IgD-negative memory B cell (primary cell): ENCODE data around the gene HOXA9. TPM values are rescaled to one million over a fixed set of nuclear protein-coding genes. Genes with fewer than 3 reads are reported as not detected.

ENCODE experiments used
- H3K27ac Mint-ChIP-seq, 3 donors: one replicate each; pipeline ENCODE4 v1.8.0; 2020 to 2022; ENCODE audit warnings: mild to moderate bottlenecking in 3 of 3, mixed read lengths in 3 of 3, moderate library complexity in 1 of 3
- H3K27me3 Mint-ChIP-seq: one replicate; pipeline ENCODE4 v1.8.0; 2021; ENCODE audit warnings: mixed read lengths
- H3K36me3 Mint-ChIP-seq: one replicate; pipeline ENCODE4 v1.8.0; 2020; ENCODE audit warnings: mild to moderate bottlenecking, mixed read lengths
- H3K4me1 Mint-ChIP-seq, 3 donors: one replicate each; pipeline ENCODE4 v1.8.0; 2020 to 2022; ENCODE audit warnings: mixed read lengths in 3 of 3, mild to moderate bottlenecking in 1 of 3
- H3K4me3 Mint-ChIP-seq, 4 donors: one replicate each; pipeline ENCODE4 v1.8.0; 2020 to 2022; ENCODE audit warnings: mild to moderate bottlenecking in 4 of 4, mixed read lengths in 4 of 4, moderate library complexity in 3 of 4
- H3K9me3 Mint-ChIP-seq, 3 donors: one replicate each; pipeline ENCODE4 v1.8.0; 2020 to 2021; ENCODE audit warnings: mixed read lengths in 3 of 3, mild to moderate bottlenecking in 1 of 3
- polyA plus RNA-seq: library from polyadenylated mRNA; unstranded; fragments of 300-500 nt; fragmentation: Illumina TruSeq; gene quantifications from one replicate; pipeline ENCODE4 v1.2.3, GENCODE V29; 2021

Gene HOXA9
- polyA plus RNA-seq: 0.20 TPM

GRCh38 chr7:27165089-27165995 lies at the start of gene HOXA9:
TSS of gene HOXA9 (minus strand) at chr7:27165537. CDS start at chr7:27165457, 80 bp downstream.
- Mint-ChIP-seq H3K36me3 (peaks cover 1% of the 10 kb centered on the region), H3K27ac (peak within 1 kb of the TSS; percentile 85 to 98 (median 98)), H3K9me3 (peaks cover 0 to 10% (median 0%) of the 10 kb centered on the region in 3 donors), H3K4me3 (peak within 1 kb of the TSS; percentile 25 to 82 (median 73)), H3K27me3 (peaks cover 44% of the 10 kb centered on the region), H3K4me1 (peaks cover 3 to 14% (median 4%) of the 10 kb centered on the region in 3 donors)

- Mint-ChIP-seq H3K9me3 (no peaks in the 10 kb centered on the region), H3K27ac (no peak overlapping the region), H3K4me1 (peaks cover 5 to 10% (median 6%) of the 10 kb centered on the region in 3 donors), H3K27me3 (peaks cover 70% of the 10 kb centered on the region), H3K4me3 (peak overlapping the region in 1 of 4 donors; percentile 30), H3K36me3 (peaks cover 2% of the 10 kb centered on the region)
Observed at GRCh38 chr7:27214239-27214950, 49.1 kb upstream of the HOXA9 start.

GRCh38 chr7:27213433-27214238 lies 48.3 kb upstream of the HOXA9 start:
- no peaks in the 10 kb centered on the region for H3K36me3 Mint-ChIP-seq
- H3K4me1 Mint-ChIP-seq: peaks cover 4 to 10% (median 6%) of the 10 kb centered on the region in 3 donors
- H3K9me3 Mint-ChIP-seq: no peaks in the 10 kb centered on the region
- peak overlapping the region in 2 of 4 donors; percentile 17 to 76 for H3K4me3 Mint-ChIP-seq
- H3K27ac Mint-ChIP-seq: peak overlapping the region in 2 of 3 donors; percentile 5 to 80
- H3K27me3 Mint-ChIP-seq: peaks cover 68% of the 10 kb centered on the region

GRCh38 chr7:27212497-27213432 lies 47.4 kb upstream of the HOXA9 start:
- Mint-ChIP-seq H3K4me1 (peaks cover 4 to 10% (median 6%) of the 10 kb centered on the region in 3 donors), H3K27me3 (peaks cover 72% of the 10 kb centered on the region), H3K9me3 (no peaks in the 10 kb centered on the region), H3K4me3 (peak overlapping the region in 1 of 4 donors; percentile 84), H3K36me3 (no peaks in the 10 kb centered on the region), H3K27ac (no peak overlapping the region)

- H3K9me3 Mint-ChIP-seq: no peaks in the 10 kb centered on the region
- H3K27me3 Mint-ChIP-seq: peaks cover 78% of the 10 kb centered on the region
- H3K36me3 Mint-ChIP-seq: no peaks in the 10 kb centered on the region
- peaks cover 4 to 10% (median 6%) of the 10 kb centered on the region in 3 donors for H3K4me1 Mint-ChIP-seq
- peak overlapping the region in 1 of 3 donors; percentile 25 for H3K27ac Mint-ChIP-seq
- peak overlapping the region in 1 of 4 donors; percentile 7 for H3K4me3 Mint-ChIP-seq
Observed at GRCh38 chr7:27211764-27212204, 46.4 kb upstream of the HOXA9 start.

- no peaks in the 10 kb centered on the region for H3K9me3 Mint-ChIP-seq
- H3K36me3 Mint-ChIP-seq: no peaks in the 10 kb centered on the region
- no peak overlapping the region for H3K4me3 Mint-ChIP-seq
- peak overlapping the region in 1 of 3 donors; percentile 25 for H3K27ac Mint-ChIP-seq
- H3K4me1 Mint-ChIP-seq: peaks cover 4 to 11% (median 6%) of the 10 kb centered on the region in 3 donors
- H3K27me3 Mint-ChIP-seq: peaks cover 78% of the 10 kb centered on the region
Observed at GRCh38 chr7:27211084-27211446, 45.7 kb upstream of the HOXA9 start.

- H3K36me3 Mint-ChIP-seq: no peaks in the 10 kb centered on the region
- H3K4me1 Mint-ChIP-seq: peaks cover 4 to 15% (median 6%) of the 10 kb centered on the region in 3 donors
- H3K27ac Mint-ChIP-seq: peak overlapping the region in 1 of 3 donors; percentile 25
- H3K27me3 Mint-ChIP-seq: peaks cover 80% of the 10 kb centered on the region
- peaks cover 0 to 3% (median 0%) of the 10 kb centered on the region in 3 donors for H3K9me3 Mint-ChIP-seq
- peak overlapping the region; percentile 53 to 89 (median 75) for H3K4me3 Mint-ChIP-seq
Observed at GRCh38 chr7:27210441-27211083, 45.2 kb upstream of the HOXA9 start.

GRCh38 chr7:27209933-27210440 lies 44.6 kb upstream of the HOXA9 start:
- Mint-ChIP-seq H3K4me3 (peak overlapping the region in 3 of 4 donors; percentile 53 to 89 (median 77)), H3K27me3 (peaks cover 79% of the 10 kb centered on the region), H3K27ac (peak overlapping the region in 1 of 3 donors; percentile 50)

GRCh38 chr7:27208998-27209397 lies 43.7 kb upstream of the HOXA9 start:
- Mint-ChIP-seq H3K36me3 (no peaks in the 10 kb centered on the region), H3K27ac (peak overlapping the region; percentile 28 to 81 (median 50)), H3K4me1 (peaks cover 4 to 19% (median 8%) of the 10 kb centered on the region in 3 donors), H3K9me3 (peaks cover 0 to 3% (median 0%) of the 10 kb centered on the region in 3 donors), H3K4me3 (peak overlapping the region in 1 of 4 donors; percentile 5), H3K27me3 (peaks cover 78% of the 10 kb centered on the region)

More at GRCh38 chr7:27209933-27210440, 44.6 kb upstream of the HOXA9 start:
- peaks cover 4 to 15% (median 8%) of the 10 kb centered on the region in 3 donors for H3K4me1 Mint-ChIP-seq
- no peaks in the 10 kb centered on the region for H3K36me3 Mint-ChIP-seq
- peaks cover 0 to 3% (median 0%) of the 10 kb centered on the region in 3 donors for H3K9me3 Mint-ChIP-seq

- Mint-ChIP-seq H3K27me3 (peaks cover 82% of the 10 kb centered on the region), H3K27ac (peak overlapping the region in 1 of 3 donors; percentile 95)
Observed at GRCh38 chr7:27207348-27207985, 42.1 kb upstream of the HOXA9 start.

GRCh38 chr7:27205325-27206280 lies 40.3 kb upstream of the HOXA9 start:
- peaks cover 7 to 34% (median 19%) of the 10 kb centered on the region in 3 donors for H3K4me1 Mint-ChIP-seq
- peak overlapping the region in 1 of 4 donors; percentile 72 for H3K4me3 Mint-ChIP-seq
- no peaks in the 10 kb centered on the region for H3K36me3 Mint-ChIP-seq
- peak overlapping the region in 2 of 3 donors; percentile 91 to 95 for H3K27ac Mint-ChIP-seq
- H3K9me3 Mint-ChIP-seq: peaks cover 0 to 3% (median 1%) of the 10 kb centered on the region in 3 donors
- peaks cover 85% of the 10 kb centered on the region for H3K27me3 Mint-ChIP-seq

More at GRCh38 chr7:27207348-27207985, 42.1 kb upstream of the HOXA9 start:
- Mint-ChIP-seq H3K9me3 (peaks cover 0 to 3% (median 1%) of the 10 kb centered on the region in 3 donors), H3K4me1 (peaks cover 4 to 26% (median 8%) of the 10 kb centered on the region in 3 donors), H3K4me3 (peak overlapping the region in 1 of 4 donors; percentile 4), H3K36me3 (no peaks in the 10 kb centered on the region)
